Measurements from ENCODE around the gene ZNF280B.
"Not testable (repeated sequence)": the region's sequence is repeated elsewhere in the genome, so short reads cannot be mapped to it uniquely, and the experiment has no call there.

ZNF280B gene

GRCh38 chr22:22523494-22523893 lies 15.0 kb upstream of the ZNF280B start:
- H3K9ac ChIP-seq = no peak overlapping the region
- no peaks in the 10 kb centered on the region for H3K36me3 ChIP-seq
- no peak overlapping the region for H3K4me2 ChIP-seq
- H3K4me1 ChIP-seq = peaks cover 11% of the 10 kb centered on the region
- no peak for TF ChIP-seq Cebpa-rat (IDR thresholded peaks at IDR 0.05)
- H3K27ac ChIP-seq = no peak overlapping the region
- H4K20me1 ChIP-seq = no peaks in the 10 kb centered on the region
- no peaks in the 10 kb centered on the region for H3K9me3 ChIP-seq
- no peak overlapping the region for H3K4me3 ChIP-seq
- no peaks in the 10 kb centered on the region for H3K27me3 ChIP-seq

DNA sequence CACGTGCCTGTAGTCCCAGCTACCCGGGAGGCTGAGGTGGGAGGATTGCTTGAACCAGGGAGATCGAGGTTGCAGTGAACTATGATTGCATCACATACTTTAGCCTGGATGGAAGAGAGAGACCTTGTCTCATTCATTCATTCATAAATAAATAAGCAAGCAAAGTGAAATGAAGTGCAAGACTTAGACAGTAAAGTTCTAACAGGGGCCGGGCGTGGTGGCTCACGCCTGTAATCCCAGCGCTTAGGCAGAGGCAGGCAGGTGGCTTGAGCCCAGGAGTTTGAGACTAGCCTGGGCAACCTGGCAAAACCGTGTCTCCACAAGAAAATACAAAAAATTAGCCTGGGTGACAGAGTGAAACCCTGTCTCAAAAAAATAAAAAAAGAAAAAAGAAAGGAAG lies 13.1 kb upstream of the ZNF280B start:
- Histone ChIP-seq H3K9ac (no peak overlapping the region), H3K27me3 (no peaks in the 10 kb centered on the region), H3K4me1 (peaks cover 11% of the 10 kb centered on the region), H3K27ac (no peak overlapping the region), H3K9me3 (no peaks in the 10 kb centered on the region), H3K4me2 (no peak overlapping the region), H3K4me3 (no peak overlapping the region), H4K20me1 (no peaks in the 10 kb centered on the region), H3K36me3 (no peaks in the 10 kb centered on the region)
- TF ChIP-seq Cebpa-rat (IDR thresholded peaks at IDR 0.05) = no peak

DNA sequence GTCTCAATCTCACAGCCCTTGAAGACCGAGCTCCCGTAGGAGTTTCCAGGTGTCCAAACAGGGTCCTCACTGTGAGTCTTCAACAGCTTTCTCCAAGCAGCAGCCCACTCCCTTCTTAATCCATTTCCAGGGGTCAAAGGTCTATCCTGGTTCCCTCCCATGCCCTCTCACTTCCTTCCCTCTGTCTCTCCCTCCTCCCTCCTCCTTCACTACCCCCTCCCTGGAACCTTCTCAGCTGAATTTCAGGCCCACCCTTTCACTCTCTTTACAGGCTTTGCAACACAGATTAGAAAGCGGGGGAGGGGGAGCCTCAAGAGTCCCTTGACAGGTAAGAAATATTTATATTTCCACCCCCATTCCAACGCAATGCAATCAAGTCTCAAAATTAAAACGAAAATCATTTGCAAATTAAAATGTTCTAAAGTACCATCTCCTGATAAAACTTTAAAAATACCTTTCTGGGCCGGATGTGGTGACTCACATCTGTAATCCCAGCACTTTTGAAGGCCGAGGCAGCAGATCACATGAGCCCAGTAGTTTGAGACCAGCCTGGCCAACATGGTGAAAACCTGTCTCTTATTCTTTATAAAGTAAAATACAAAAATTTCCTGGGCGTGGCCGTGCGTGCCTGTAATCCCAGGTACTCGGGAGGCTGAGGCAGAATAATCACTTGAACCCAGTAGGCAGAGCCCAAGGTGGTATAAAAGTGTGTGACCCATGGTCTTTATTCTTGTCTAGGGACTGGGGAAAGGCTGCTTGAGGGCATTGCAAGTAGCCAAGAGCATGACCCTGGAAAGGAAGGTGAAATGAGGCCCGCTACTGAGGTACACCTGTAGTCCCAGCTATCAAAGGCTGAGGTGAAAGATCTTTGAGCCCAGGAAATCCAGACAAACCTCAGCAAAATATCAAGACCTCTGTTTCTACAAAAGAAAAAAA lies 12.4 kb upstream of the ZNF280B start:
- no peak for TF ChIP-seq Cebpa-rat (IDR thresholded peaks at IDR 0.05)
- H3K4me1 ChIP-seq = peaks cover 11% of the 10 kb centered on the region
- no peak overlapping the region for H3K4me3 ChIP-seq
- H3K36me3 ChIP-seq = no peaks in the 10 kb centered on the region
- no peak overlapping the region for H3K9ac ChIP-seq
- H3K9me3 ChIP-seq = no peaks in the 10 kb centered on the region
- peak overlapping the region; percentile 9; the same call in 1 of the 2 replicates for H3K4me2 ChIP-seq
- no peaks in the 10 kb centered on the region for H4K20me1 ChIP-seq
- H3K27ac ChIP-seq = no peak overlapping the region
- H3K27me3 ChIP-seq = no peaks in the 10 kb centered on the region

- H3K4me1 ChIP-seq = peaks cover 11% of the 10 kb centered on the region
- no peak within 1 kb of the TSS for H3K4me3 ChIP-seq
- H3K4me2 ChIP-seq = peak within 1 kb of the TSS; percentile 9; the same call in 1 of the 2 replicates
- no peak within 1 kb of the TSS for H3K27ac ChIP-seq
- TF ChIP-seq Cebpa-rat (IDR thresholded peaks at IDR 0.05) = no peak
- H4K20me1 ChIP-seq = no peaks in the 10 kb centered on the region
- H3K9ac ChIP-seq = no peak within 1 kb of the TSS
- H3K9me3 ChIP-seq = no peaks in the 10 kb centered on the region
- H3K36me3 ChIP-seq = no peaks in the 10 kb centered on the region
- H3K27me3 ChIP-seq = no peaks in the 10 kb centered on the region
Measured at GRCh38 chr22:22520020-22520656, 11.6 kb upstream of the ZNF280B start, which contains the start of gene ZNF280A. Gene ZNF280A (minus strand): TSS chr22:22520270. CDS start chr22:22515630, 4,640 bp downstream.

GRCh38 chr22:22519591-22519990 lies 11.0 kb upstream of the ZNF280B start:
- Histone ChIP-seq H3K27ac (no peak overlapping the region), H3K4me3 (no peak overlapping the region), H3K9me3 (no peaks in the 10 kb centered on the region), H3K9ac (no peak overlapping the region), H3K4me1 (peaks cover 11% of the 10 kb centered on the region), H3K36me3 (no peaks in the 10 kb centered on the region), H3K27me3 (no peaks in the 10 kb centered on the region), H4K20me1 (no peaks in the 10 kb centered on the region), H3K4me2 (no peak overlapping the region)
- no peak for TF ChIP-seq Cebpa-rat (IDR thresholded peaks at IDR 0.05)

DNA sequence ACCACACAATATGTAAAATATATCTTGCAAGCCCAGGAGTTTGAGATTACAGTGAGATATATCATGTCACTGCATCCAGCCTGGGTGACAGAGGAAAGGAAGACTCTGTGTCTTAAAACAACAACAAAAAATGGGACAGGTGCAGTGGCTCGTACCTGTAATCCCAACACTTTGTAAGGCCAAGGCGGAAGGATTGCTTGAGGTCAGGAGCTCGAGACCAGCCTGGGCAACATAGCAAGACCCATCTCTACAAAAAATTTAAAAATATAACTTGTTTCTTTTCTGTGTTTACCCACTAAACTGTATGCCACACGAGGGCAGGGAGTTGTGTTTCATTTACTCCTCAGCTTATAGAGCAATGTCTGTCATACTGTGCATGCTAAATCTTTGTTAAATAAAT lies 8.4 kb upstream of the ZNF280B start:
- no peaks in the 10 kb centered on the region for H4K20me1 ChIP-seq
- no peak overlapping the region for H3K9ac ChIP-seq
- H3K4me2 ChIP-seq = no peak overlapping the region
- peaks cover 7% of the 10 kb centered on the region for H3K4me1 ChIP-seq
- H3K9me3 ChIP-seq = no peaks in the 10 kb centered on the region
- H3K27me3 ChIP-seq = no peaks in the 10 kb centered on the region
- H3K36me3 ChIP-seq = no peaks in the 10 kb centered on the region
- H3K4me3 ChIP-seq = no peak overlapping the region
- no peak overlapping the region for H3K27ac ChIP-seq
- no peak for TF ChIP-seq Cebpa-rat (IDR thresholded peaks at IDR 0.05)

- no peak overlapping the region for H3K4me2 ChIP-seq
- no peak overlapping the region for H3K9ac ChIP-seq
- no peaks in the 10 kb centered on the region for H3K9me3 ChIP-seq
- no peaks in the 10 kb centered on the region for H3K36me3 ChIP-seq
- peaks cover 7% of the 10 kb centered on the region for H3K4me1 ChIP-seq
- no peak overlapping the region for H3K4me3 ChIP-seq
- no peak for TF ChIP-seq Cebpa-rat (IDR thresholded peaks at IDR 0.05)
- H4K20me1 ChIP-seq = no peaks in the 10 kb centered on the region
- H3K27ac ChIP-seq = no peak overlapping the region
- no peaks in the 10 kb centered on the region for H3K27me3 ChIP-seq
Measured at GRCh38 chr22:22515890-22516289, 7.3 kb upstream of the ZNF280B start.

DNA sequence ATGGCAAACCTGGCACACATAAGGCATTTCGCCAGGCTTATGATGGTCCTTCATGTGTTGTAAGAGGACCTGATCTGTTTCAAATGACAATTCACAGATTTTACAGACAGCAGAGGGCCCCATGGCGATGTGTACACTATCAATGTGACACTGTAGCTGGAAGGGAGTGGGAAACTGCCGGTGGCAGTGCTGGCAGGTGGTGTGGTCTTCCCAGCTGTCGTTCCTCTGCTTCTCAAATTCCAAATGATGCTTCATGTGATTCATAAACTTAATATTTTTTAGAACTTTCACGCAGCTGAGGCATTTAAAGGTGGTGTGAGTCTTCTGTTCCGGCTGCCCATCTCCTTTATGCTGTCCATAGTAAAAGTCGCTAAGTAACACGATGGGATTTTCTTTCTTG lies 5.9 kb upstream of the ZNF280B start:
- not testable (repeated sequence) for H4K20me1 ChIP-seq, H3K4me1 ChIP-seq, H3K36me3 ChIP-seq, H3K4me3 ChIP-seq, H3K4me2 ChIP-seq, H3K9me3 ChIP-seq, H3K9ac ChIP-seq, H3K27ac ChIP-seq, H3K27me3 ChIP-seq

- H3K36me3 ChIP-seq = no peaks in the 10 kb centered on the region
- H3K4me3 ChIP-seq = no peak overlapping the region
- H4K20me1 ChIP-seq = no peaks in the 10 kb centered on the region
- H3K9me3 ChIP-seq = peaks cover 15% of the 10 kb centered on the region
- H3K4me2 ChIP-seq = no peak overlapping the region
- H3K27ac ChIP-seq = no peak overlapping the region
- TF ChIP-seq Cebpa-rat (IDR thresholded peaks at IDR 0.05) = no peak
- no peak overlapping the region for H3K9ac ChIP-seq
- no peaks in the 10 kb centered on the region for H3K27me3 ChIP-seq
- peaks cover 6% of the 10 kb centered on the region for H3K4me1 ChIP-seq
Measured at GRCh38 chr22:22513619-22514018, 5.1 kb upstream of the ZNF280B start.

DNA sequence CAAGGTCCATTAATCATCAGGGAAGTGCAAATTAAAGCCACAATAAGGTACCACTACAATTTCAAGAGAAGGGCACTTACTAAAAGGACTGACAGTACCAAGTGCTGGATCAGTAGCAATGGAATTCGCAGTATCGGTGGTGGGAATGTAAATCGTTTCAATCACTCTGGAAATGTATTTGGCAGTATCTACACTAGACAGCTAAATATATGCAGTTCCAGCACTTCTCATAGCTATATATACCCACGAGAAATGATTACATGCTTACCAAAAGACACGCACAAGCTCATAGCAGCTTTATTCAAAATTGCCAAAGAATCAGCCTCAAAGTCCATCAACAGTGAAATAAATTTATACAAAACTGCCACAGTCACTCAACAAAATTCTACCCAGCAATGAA lies 4.4 kb upstream of the ZNF280B start:
- peaks cover 15% of the 10 kb centered on the region for H3K9me3 ChIP-seq
- H3K4me1 ChIP-seq = peaks cover 8% of the 10 kb centered on the region
- no peaks in the 10 kb centered on the region for H3K27me3 ChIP-seq
- H3K4me3 ChIP-seq = no peak overlapping the region
- no peak overlapping the region for H3K27ac ChIP-seq
- no peak overlapping the region for H3K4me2 ChIP-seq
- H3K9ac ChIP-seq = no peak overlapping the region
- H3K36me3 ChIP-seq = no peaks in the 10 kb centered on the region
- TF ChIP-seq Cebpa-rat (IDR thresholded peaks at IDR 0.05) = no peak
- no peaks in the 10 kb centered on the region for H4K20me1 ChIP-seq

DNA sequence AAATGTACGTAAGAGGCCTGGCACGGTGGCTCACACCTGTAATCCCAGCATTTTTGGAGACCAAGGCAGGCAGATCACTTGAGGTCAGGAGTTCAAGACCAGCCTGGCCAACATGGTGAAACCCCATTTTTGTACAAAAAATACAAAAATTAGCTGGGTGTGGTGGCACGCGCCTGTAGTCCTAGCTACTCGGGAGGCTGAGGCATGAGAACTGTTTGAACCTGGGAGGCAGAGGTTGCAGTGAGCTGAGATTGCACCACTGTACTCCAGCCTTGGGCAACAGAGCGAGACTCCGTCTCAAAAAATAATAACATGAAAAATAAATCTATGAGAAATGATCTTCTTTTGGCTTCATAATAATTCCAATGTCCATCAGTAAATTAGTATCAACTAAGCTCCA lies 2.3 kb upstream of the ZNF280B start:
- peaks cover 16% of the 10 kb centered on the region for H3K4me1 ChIP-seq
- not testable (repeated sequence) for H3K27me3 ChIP-seq, H3K4me3 ChIP-seq, H3K9ac ChIP-seq, H3K27ac ChIP-seq, H4K20me1 ChIP-seq, H3K4me2 ChIP-seq
- peaks cover 15% of the 10 kb centered on the region for H3K9me3 ChIP-seq
- H3K36me3 ChIP-seq = peaks cover 12% of the 10 kb centered on the region; the same call in 1 of the 2 replicates

GRCh38 chr22:22509912-22510311 lies 1.4 kb upstream of the ZNF280B start:
- not testable (repeated sequence) for H3K4me3 ChIP-seq, H3K27me3 ChIP-seq, H3K4me2 ChIP-seq, H4K20me1 ChIP-seq, H3K27ac ChIP-seq, H3K9ac ChIP-seq
- peaks cover 20% of the 10 kb centered on the region for H3K36me3 ChIP-seq
- peaks cover 16% of the 10 kb centered on the region for H3K4me1 ChIP-seq
- peaks cover 15% of the 10 kb centered on the region for H3K9me3 ChIP-seq
